Uterus (tissue), 4 donors: Measurements from ENCODE around the gene DUSP14. TPM values are rescaled to one million over a fixed set of nuclear protein-coding genes. Genes with fewer than 3 reads are reported as not detected.

Experiments used
- DNase-seq, 2 donors: peaks; one replicate each; pipeline ENCODE4 v3.0.0-alpha.2; 2019 to 2020
- H3K27ac ChIP-seq, 2 donors: fragments of 200-600 bp; sonication (generic); 1 replicate in 1 of 2; 2 replicates in 1 of 2; pipeline ENCODE4 v1.5.1; 2016 to 2018
- H3K27me3 ChIP-seq, 2 donors: fragments of 200-600 bp; sonication (generic); one replicate each; pipeline ENCODE4 v1.5.1; 2018 to 2019; ENCODE audit warnings: control low read depth in 1 of 2
- H3K36me3 ChIP-seq, 2 donors: fragments of 200-600 bp; sonication (generic); one replicate each; pipeline ENCODE4 v1.5.1; 2019; ENCODE audit warnings: control low read depth in 1 of 2
- H3K4me1 ChIP-seq, 2 donors: fragments of 200-600 bp; sonication (generic); one replicate each; pipeline ENCODE4 v1.5.1; 2018 to 2019; ENCODE audit warnings: control low read depth in 1 of 2
- H3K4me3 ChIP-seq, 2 donors: fragments of 200-600 bp; sonication (generic); 1 replicate in 1 of 2; 2 replicates in 1 of 2; pipeline ENCODE4 v1.5.1; 2018 to 2019; ENCODE audit warnings: mild to moderate bottlenecking in 1 of 2
- H3K9me3 ChIP-seq, 2 donors: fragments of 200-600 bp; sonication (generic); one replicate each; pipeline ENCODE4 v1.5.1; 2019; ENCODE audit warnings: control low read depth in 1 of 2
- POLR2A ChIP-seq, 2 donors: fragments of 450-650 bp; IDR thresholded peaks; one replicate each; pipeline ENCODE4 v1.6.1; 2016; ENCODE audit warnings: antibody characterized with exemption in 2 of 2, mild to moderate bottlenecking in 1 of 2, moderate library complexity in 1 of 2
- intact Hi-C: fragments of 100-400 bp; cut with DNase I; formaldehyde crosslinking; loops from one replicate; pipeline ENCODE4 v1.15.1; 2023; ENCODE audit warnings: low total_unique reads
- total RNA-seq, 4 donors: library from RNA; depleted of rRNA in 3 of 4; stranded (reverse); fragments of >200 nt in 3 of 4; gene quantifications; one replicate each; pipeline versions ENCODE4 v1.1.0 to v1.2.4, GENCODE V29; 2014 to 2023
- TF ChIP-seq, protein P1 (sequence below), 4 experiments: fragments of 200-600 bp in 2 of 4; fragments of 450-650 bp in 2 of 4; sonication (generic) in 2 of 4; IDR thresholded peaks; one replicate each; pipeline ENCODE4 v1.5.1; 2016 to 2019; ENCODE audit warnings: antibody characterized with exemption in 4 of 4, mild to moderate bottlenecking in 2 of 4, moderate library complexity in 1 of 4
- donor health status: DM: yes; HTN: yes; CAD: no.

The DUSP14 gene
- total RNA-seq, 4 donors from 2014 or later = 10.4 to 70.0 (median 32.6) TPM

DNA sequence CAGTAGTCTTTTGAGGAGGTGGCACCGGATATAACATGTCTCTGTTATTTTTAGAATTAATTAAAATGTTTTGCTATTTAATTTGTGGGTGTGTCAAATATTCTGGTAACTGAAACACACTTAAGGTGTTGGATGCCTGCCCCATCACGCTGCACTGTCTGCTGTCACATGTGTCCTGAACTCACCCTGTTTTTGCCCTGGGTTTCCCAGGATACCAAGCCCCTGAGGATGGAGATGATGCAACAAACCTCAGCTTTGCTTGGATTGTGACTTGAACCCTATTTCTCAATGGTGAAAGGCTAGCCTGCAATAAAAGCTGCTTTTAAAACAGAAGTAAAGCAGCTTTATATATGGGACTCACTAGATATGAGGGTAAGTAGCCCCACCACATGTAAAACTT is 11.5 kb upstream of the DUSP14 start:
- TF ChIP-seq POLR2A (IDR thresholded peaks at IDR 0.05) = no peak
- TF ChIP-seq, protein P1, sequence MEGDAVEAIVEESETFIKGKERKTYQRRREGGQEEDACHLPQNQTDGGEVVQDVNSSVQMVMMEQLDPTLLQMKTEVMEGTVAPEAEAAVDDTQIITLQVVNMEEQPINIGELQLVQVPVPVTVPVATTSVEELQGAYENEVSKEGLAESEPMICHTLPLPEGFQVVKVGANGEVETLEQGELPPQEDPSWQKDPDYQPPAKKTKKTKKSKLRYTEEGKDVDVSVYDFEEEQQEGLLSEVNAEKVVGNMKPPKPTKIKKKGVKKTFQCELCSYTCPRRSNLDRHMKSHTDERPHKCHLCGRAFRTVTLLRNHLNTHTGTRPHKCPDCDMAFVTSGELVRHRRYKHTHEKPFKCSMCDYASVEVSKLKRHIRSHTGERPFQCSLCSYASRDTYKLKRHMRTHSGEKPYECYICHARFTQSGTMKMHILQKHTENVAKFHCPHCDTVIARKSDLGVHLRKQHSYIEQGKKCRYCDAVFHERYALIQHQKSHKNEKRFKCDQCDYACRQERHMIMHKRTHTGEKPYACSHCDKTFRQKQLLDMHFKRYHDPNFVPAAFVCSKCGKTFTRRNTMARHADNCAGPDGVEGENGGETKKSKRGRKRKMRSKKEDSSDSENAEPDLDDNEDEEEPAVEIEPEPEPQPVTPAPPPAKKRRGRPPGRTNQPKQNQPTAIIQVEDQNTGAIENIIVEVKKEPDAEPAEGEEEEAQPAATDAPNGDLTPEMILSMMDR (IDR thresholded peaks at IDR 0.05) = no peak
- Histone ChIP-seq H3K9me3 (no peaks in the 10 kb centered on the region), H3K4me3 (no peak overlapping the region), H3K36me3 (no peaks in the 10 kb centered on the region), H3K27me3 (no peaks in the 10 kb centered on the region), H3K27ac (no peak overlapping the region), H3K4me1 (no peaks in the 10 kb centered on the region)
- DNase-seq = no peak
- intact Hi-C loops = no loop called here

DNA sequence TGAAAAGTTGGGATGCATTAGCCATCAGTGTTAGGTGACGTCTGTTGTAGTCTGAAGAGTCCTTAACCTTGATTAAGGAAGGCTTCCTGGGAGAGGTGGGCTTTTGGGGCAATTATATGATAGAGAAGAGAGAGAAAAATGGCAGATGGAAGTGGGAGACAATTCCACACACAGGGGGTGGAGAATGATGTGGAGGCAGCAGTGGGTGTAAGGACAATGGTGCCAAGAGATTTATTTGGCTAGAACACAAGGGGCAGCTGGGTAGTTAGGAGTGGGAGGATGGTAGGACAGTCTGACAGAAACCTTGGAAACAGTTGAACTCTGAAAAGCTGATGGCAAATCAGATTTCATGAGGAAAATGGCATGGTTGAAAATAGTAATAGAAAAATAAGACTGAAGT is 10.7 kb upstream of the DUSP14 start:
- Histone ChIP-seq H3K27ac (no peak overlapping the region), H3K4me1 (no peaks in the 10 kb centered on the region), H3K4me3 (no peak overlapping the region), H3K36me3 (no peaks in the 10 kb centered on the region), H3K9me3 (no peaks in the 10 kb centered on the region), H3K27me3 (no peaks in the 10 kb centered on the region)
- TF ChIP-seq, protein P1 (IDR thresholded peaks at IDR 0.05) = no peak
- TF ChIP-seq POLR2A (IDR thresholded peaks at IDR 0.05) = no peak
- DNase-seq = no peak
- intact Hi-C loops = no loop called here

DNA sequence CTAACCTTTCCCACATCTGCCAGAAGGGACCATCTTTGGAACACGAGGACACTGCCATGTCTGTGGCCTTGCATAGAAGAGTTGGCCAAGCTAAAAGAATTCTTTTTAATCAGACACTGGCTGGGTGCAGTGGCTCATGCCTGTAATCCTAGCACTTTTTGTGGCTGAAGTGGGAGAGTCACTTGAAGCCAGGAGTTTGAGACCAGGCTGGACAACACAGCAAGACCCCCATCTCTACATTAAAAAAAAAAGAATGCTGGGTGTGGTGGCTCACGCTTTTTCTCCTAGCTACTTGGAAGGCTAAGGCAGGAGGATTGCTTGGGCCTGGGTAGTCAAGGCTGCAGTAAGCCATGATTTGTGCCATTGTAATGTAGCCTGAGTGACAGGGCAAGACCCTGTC is 9.3 kb upstream of the DUSP14 start:
- no peaks in the 10 kb centered on the region for H3K36me3 ChIP-seq
- no peaks in the 10 kb centered on the region for H3K9me3 ChIP-seq
- no peak for TF ChIP-seq POLR2A (IDR thresholded peaks at IDR 0.05)
- TF ChIP-seq, protein P1 (IDR thresholded peaks at IDR 0.05) = no peak
- H3K4me3 ChIP-seq = no peak overlapping the region
- no peaks in the 10 kb centered on the region for H3K27me3 ChIP-seq
- H3K4me1 ChIP-seq = no peaks in the 10 kb centered on the region
- H3K27ac ChIP-seq = no peak overlapping the region
- DNase-seq = no peak
- intact Hi-C loops = no loop called here

DNA sequence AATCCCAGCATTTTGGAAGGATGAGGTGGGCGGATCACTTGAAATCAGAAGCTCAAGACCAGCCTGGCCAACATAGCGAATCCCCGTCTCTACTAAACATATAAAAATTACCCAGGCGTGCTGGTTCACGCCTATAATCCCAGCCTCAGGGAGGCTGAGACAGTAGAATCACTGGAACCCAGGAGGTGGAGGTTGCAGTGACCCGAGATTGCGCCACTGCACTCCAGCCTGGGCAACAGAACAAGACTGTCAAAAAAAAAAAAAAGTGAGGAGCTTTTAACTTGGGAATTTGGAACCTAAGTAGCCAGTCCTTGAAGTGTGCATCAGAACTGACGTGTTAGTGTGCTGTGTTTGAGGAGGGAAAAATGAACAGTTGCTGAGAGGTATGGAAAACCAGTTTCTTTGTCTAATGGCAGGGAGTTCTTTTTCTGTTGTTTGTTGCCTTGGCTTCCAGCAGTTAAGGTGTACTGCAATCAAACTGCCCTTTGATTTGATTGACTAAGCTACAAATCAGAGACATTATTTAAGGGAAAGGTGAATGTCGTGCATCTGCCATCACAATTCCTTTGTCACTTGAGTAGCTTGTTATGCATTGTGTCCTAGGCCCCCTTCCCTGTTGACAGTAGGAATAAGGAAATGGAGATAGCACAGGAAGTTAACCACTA is 8.6 kb upstream of the DUSP14 start:
- intact Hi-C loops = no loop called here

DNA sequence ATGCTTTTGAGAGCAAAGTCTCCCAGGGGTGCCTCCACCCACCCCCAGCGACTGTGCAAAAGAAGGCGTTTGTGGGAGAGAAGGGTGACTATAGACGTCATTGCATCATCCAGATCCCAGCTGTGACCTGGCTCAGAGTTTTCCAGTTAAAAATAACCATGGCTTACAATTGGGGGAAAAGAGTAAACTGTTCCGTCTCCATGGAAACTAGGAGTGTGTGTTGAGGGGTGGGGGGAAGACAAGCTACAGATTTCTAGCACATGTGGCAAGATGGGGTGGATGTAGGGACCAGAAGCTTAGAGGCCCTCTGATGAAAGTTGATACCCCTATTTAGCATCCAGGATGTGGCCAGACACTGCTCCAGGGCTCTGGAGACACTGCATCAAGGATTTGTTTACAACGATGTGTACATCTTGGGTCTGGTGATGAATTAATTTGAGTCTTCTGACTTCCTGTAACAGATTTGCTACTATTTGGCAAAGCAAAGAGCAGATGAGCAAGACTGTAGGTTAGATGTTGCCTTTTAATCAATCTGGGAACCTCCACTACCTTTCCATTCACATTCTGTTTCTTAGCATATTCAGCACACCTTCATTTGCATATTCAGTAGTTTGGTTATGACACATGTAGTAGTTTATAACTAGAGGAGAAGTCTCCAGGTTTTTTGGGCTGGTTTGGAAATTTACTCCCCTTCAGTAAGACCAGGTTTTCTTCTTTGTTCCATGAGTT is 6.2 kb upstream of the DUSP14 start:
- Histone ChIP-seq H3K27ac (no peak overlapping the region), H3K36me3 (no peaks in the 10 kb centered on the region), H3K27me3 (no peaks in the 10 kb centered on the region), H3K4me1 (no peaks in the 10 kb centered on the region), H3K4me3 (no peak overlapping the region), H3K9me3 (no peaks in the 10 kb centered on the region)
- intact Hi-C loops = no loop called here
- DNase-seq = peak; percentile 32 to 36
- TF ChIP-seq POLR2A (IDR thresholded peaks at IDR 0.05) = no peak
- TF ChIP-seq, protein P1 (IDR thresholded peaks at IDR 0.05) = no peak

More for the DNA sequence above, 8.6 kb upstream of the DUSP14 start:
- Histone ChIP-seq H3K4me3 (no peak overlapping the region), H3K36me3 (no peaks in the 10 kb centered on the region), H3K9me3 (no peaks in the 10 kb centered on the region), H3K27me3 (no peaks in the 10 kb centered on the region), H3K27ac (no peak overlapping the region), H3K4me1 (no peaks in the 10 kb centered on the region)
- TF ChIP-seq, protein P1 (IDR thresholded peaks at IDR 0.05) = no peak
- TF ChIP-seq POLR2A (IDR thresholded peaks at IDR 0.05) = no peak
- DNase-seq = peak in 1 of 2 donors; percentile 30
